ENCODE measurements around the gene REX1BD.
A peak's percentile ranks its signal among the peaks of the same experiment; 100 is the strongest.

The REX1BD gene

GRCh38 chr19:18562086-18562485, 26.5 kb upstream of the REX1BD start:
- DNase-seq (ENCODE audit: low spot score in 2 of 2) (no peak), ATAC-seq (ENCODE audit: low read depth) (no peak)
- Mint-ChIP-seq H3K9me3 (no peaks in the 10 kb centered on the region), H3K36me3 (peaks cover 17% of the 10 kb centered on the region), H3K27ac (no peak overlapping the region), H3K4me3 (no peak overlapping the region), H3K27me3 (no peaks in the 10 kb centered on the region), H3K4me1 (peaks cover 20% of the 10 kb centered on the region)

GRCh38 chr19:18566953-18567352, 21.6 kb upstream of the REX1BD start:
- DNase-seq (ENCODE audit: low spot score in 2 of 2) (no peak), ATAC-seq (ENCODE audit: low read depth) (no peak)
- Mint-ChIP-seq H3K27me3 (no peaks in the 10 kb centered on the region), H3K27ac (no peak overlapping the region), H3K9me3 (no peaks in the 10 kb centered on the region), H3K36me3 (peaks cover 20% of the 10 kb centered on the region), H3K4me1 (peaks cover 3% of the 10 kb centered on the region), H3K4me3 (no peak overlapping the region)

GRCh38 chr19:18568367-18568766, 20.2 kb upstream of the REX1BD start:
- peaks cover 13% of the 10 kb centered on the region for H3K4me1 Mint-ChIP-seq
- H3K27me3 Mint-ChIP-seq = no peaks in the 10 kb centered on the region
- peaks cover 20% of the 10 kb centered on the region for H3K36me3 Mint-ChIP-seq
- H3K4me3 Mint-ChIP-seq = no peak overlapping the region
- ATAC-seq (ENCODE audit: low read depth) = no peak
- no peak for DNase-seq (ENCODE audit: low spot score in 2 of 2)
- H3K9me3 Mint-ChIP-seq = no peaks in the 10 kb centered on the region
- H3K27ac Mint-ChIP-seq = no peak overlapping the region

- ATAC-seq (ENCODE audit: low read depth) (peak; percentile 92), DNase-seq (ENCODE audit: low spot score in 2 of 2) (peak; percentile 100)
- no peaks in the 10 kb centered on the region for H3K9me3 Mint-ChIP-seq
- H3K27me3 Mint-ChIP-seq = no peaks in the 10 kb centered on the region
- peak within 1 kb of the TSS; percentile 95 for H3K4me3 Mint-ChIP-seq
- peaks cover 13% of the 10 kb centered on the region for H3K4me1 Mint-ChIP-seq
- H3K36me3 Mint-ChIP-seq = peaks cover 18% of the 10 kb centered on the region
- peak within 1 kb of the TSS; percentile 97 for H3K27ac Mint-ChIP-seq
Measured at GRCh38 chr19:18571564-18572344, 16.8 kb upstream of the REX1BD start, which contains the start of gene UBA52. UBA52 (plus strand) TSS chr19:18571857; CDS start chr19:18573301, 1,444 bp downstream.

- Mint-ChIP-seq H3K4me3 (no peak overlapping the region), H3K36me3 (peaks cover 11% of the 10 kb centered on the region), H3K27me3 (no peaks in the 10 kb centered on the region), H3K9me3 (no peaks in the 10 kb centered on the region), H3K4me1 (peaks cover 13% of the 10 kb centered on the region), H3K27ac (no peak overlapping the region)
- ATAC-seq (ENCODE audit: low read depth) (no peak), DNase-seq (ENCODE audit: low spot score in 2 of 2) (no peak)
Measured at GRCh38 chr19:18574691-18575291, 13.8 kb upstream of the REX1BD start.

- peaks cover 13% of the 10 kb centered on the region for H3K4me1 Mint-ChIP-seq
- no peaks in the 10 kb centered on the region for H3K27me3 Mint-ChIP-seq
- DNase-seq (ENCODE audit: low spot score in 2 of 2) (no peak), ATAC-seq (ENCODE audit: low read depth) (no peak)
- no peak overlapping the region for H3K27ac Mint-ChIP-seq
- peaks cover 11% of the 10 kb centered on the region for H3K36me3 Mint-ChIP-seq
- H3K9me3 Mint-ChIP-seq = no peaks in the 10 kb centered on the region
- no peak overlapping the region for H3K4me3 Mint-ChIP-seq
Measured at GRCh38 chr19:18576383-18576782, 12.2 kb upstream of the REX1BD start.

GRCh38 chr19:18577365-18577914, 11.2 kb upstream of the REX1BD start:
- Mint-ChIP-seq H3K36me3 (peaks cover 11% of the 10 kb centered on the region), H3K27ac (no peak overlapping the region), H3K27me3 (no peaks in the 10 kb centered on the region), H3K4me1 (peaks cover 7% of the 10 kb centered on the region), H3K9me3 (no peaks in the 10 kb centered on the region), H3K4me3 (no peak overlapping the region)
- DNase-seq (ENCODE audit: low spot score in 2 of 2) (no peak), ATAC-seq (ENCODE audit: low read depth) (no peak)

- H3K36me3 Mint-ChIP-seq = peaks cover 5% of the 10 kb centered on the region
- ATAC-seq (ENCODE audit: low read depth) (no peak), DNase-seq (ENCODE audit: low spot score in 2 of 2) (no peak)
- peaks cover 1% of the 10 kb centered on the region for H3K4me1 Mint-ChIP-seq
- H3K4me3 Mint-ChIP-seq = no peak overlapping the region
- H3K27me3 Mint-ChIP-seq = no peaks in the 10 kb centered on the region
- H3K9me3 Mint-ChIP-seq = no peaks in the 10 kb centered on the region
- H3K27ac Mint-ChIP-seq = no peak overlapping the region
Measured at GRCh38 chr19:18580311-18580710, 8.3 kb upstream of the REX1BD start.

GRCh38 chr19:18586306-18586705, 2.3 kb upstream of the REX1BD start:
- DNase-seq (ENCODE audit: low spot score in 2 of 2) (no peak), ATAC-seq (ENCODE audit: low read depth) (no peak)
- Mint-ChIP-seq H3K27ac (peak overlapping the region; percentile 41), H3K36me3 (peaks cover 3% of the 10 kb centered on the region), H3K4me1 (peaks cover 32% of the 10 kb centered on the region), H3K4me3 (no peak overlapping the region), H3K27me3 (no peaks in the 10 kb centered on the region), H3K9me3 (no peaks in the 10 kb centered on the region)

GRCh38 chr19:18587561-18587960, 1.0 kb upstream of the REX1BD start:
- Mint-ChIP-seq H3K27me3 (no peaks in the 10 kb centered on the region), H3K4me3 (no peak overlapping the region), H3K4me1 (peaks cover 32% of the 10 kb centered on the region), H3K36me3 (peaks cover 5% of the 10 kb centered on the region), H3K9me3 (no peaks in the 10 kb centered on the region), H3K27ac (peak overlapping the region; percentile 95)
- ATAC-seq (ENCODE audit: low read depth) = no peak
- DNase-seq (ENCODE audit: low spot score in 2 of 2) = no peak

GRCh38 chr19:18587962-18588610, 512 bp upstream of the REX1BD start:
- H3K36me3 Mint-ChIP-seq = peaks cover 5% of the 10 kb centered on the region
- no peaks in the 10 kb centered on the region for H3K9me3 Mint-ChIP-seq
- peaks cover 32% of the 10 kb centered on the region for H3K4me1 Mint-ChIP-seq
- DNase-seq (ENCODE audit: low spot score in 2 of 2) = peak in 1 of 2 donors; percentile 51
- H3K4me3 Mint-ChIP-seq = peak overlapping the region; percentile 90
- H3K27ac Mint-ChIP-seq = peak overlapping the region; percentile 95
- no peak for ATAC-seq (ENCODE audit: low read depth)
- no peaks in the 10 kb centered on the region for H3K27me3 Mint-ChIP-seq

- Mint-ChIP-seq H3K9me3 (no peaks in the 10 kb centered on the region), H3K27me3 (no peaks in the 10 kb centered on the region), H3K36me3 (peaks cover 5% of the 10 kb centered on the region), H3K4me1 (peaks cover 34% of the 10 kb centered on the region), H3K27ac (peak overlapping the region; percentile 95), H3K4me3 (peak overlapping the region; percentile 90)
- DNase-seq (ENCODE audit: low spot score in 2 of 2) (peak; percentile 66 to 73), ATAC-seq (ENCODE audit: low read depth) (peak; percentile 50)
Measured at GRCh38 chr19:18589380-18590272, 1.0 kb downstream of the REX1BD start.
